ENCODE data around the gene GSG1L2. TPM values are rescaled to one million over a fixed set of nuclear protein-coding genes. Genes with fewer than 3 reads are reported as not detected.

The GSG1L2 gene
- total and polyA plus RNA-seq, 2 donors (not counting 3 experiments of a cell fraction or from before 2014, with no cell fraction given): not detected

GRCh38 chr17:9859781-9860180 is 37.9 kb upstream of the GSG1L2 start:
- no peak overlapping the region for H2AFZ ChIP-seq (ENCODE audit: low read depth, low read length)
- no peaks in the 10 kb centered on the region for H3K79me2 ChIP-seq (ENCODE audit: control insufficient read depth, insufficient read depth, low read length)
- no peak overlapping the region for H3K4me2 ChIP-seq (ENCODE audit: insufficient read depth, low read length)
- no peaks in the 10 kb centered on the region for H3K9me1 ChIP-seq (replicated peaks; ENCODE audit: control insufficient read depth, extremely low read depth, insufficient read depth, low read length)
- no peaks in the 10 kb centered on the region for H3K36me3 ChIP-seq (ENCODE audit: control insufficient read depth in 2 of 2, extremely low read depth in 1 of 2, insufficient read depth in 2 of 2, low read length in 2 of 2)
- dilution Hi-C loops (cut with MboI; ENCODE audit: extremely low pct_ligation_motif_present, low sequenced_read_pairs) (no loop called here), intact Hi-C loops (cut with micrococcal nuclease) (no loop called here)
- CTCF ChIA-PET: no interaction called here
- H3K9ac ChIP-seq (replicated peaks; ENCODE audit: extremely low read depth, insufficient read depth, low read length): no peak overlapping the region
- no peaks in the 10 kb centered on the region for H4K20me1 ChIP-seq (replicated peaks; ENCODE audit: control insufficient read depth, extremely low read depth, insufficient read depth, low read length)
- TF ChIP-seq FOS (IDR thresholded peaks at IDR 0.05; ENCODE audit: borderline replicate concordance, insufficient read depth, low read length) (no peak), MYC (IDR thresholded peaks at IDR 0.05; ENCODE audit: low read depth, low read length) (no peak), MAX (IDR thresholded peaks at IDR 0.05; ENCODE audit: insufficient read depth, insufficient read length) (no peak), GATA2 (IDR thresholded peaks at IDR 0.05; ENCODE audit: insufficient read depth, insufficient read length, low read depth, low read length) (no peak), POLR2A (IDR thresholded peaks at IDR 0.05; ENCODE audit: low read depth, low read length) (no peak), EZH2 (IDR thresholded peaks at IDR 0.05; ENCODE audit: borderline replicate concordance, low read depth, low read length, severe bottlenecking) (no peak)
- no peak overlapping the region for H3K4me3 ChIP-seq (replicated peaks in 1 of 3; ENCODE audit: insufficient read depth in 1 of 3, low read depth in 1 of 3, low read length in 3 of 3)
- H3K27me3 ChIP-seq (ENCODE audit: control insufficient read depth in 2 of 2, insufficient read depth in 2 of 2, low read length in 2 of 2): no peaks in the 10 kb centered on the region
- H3K4me1 ChIP-seq (ENCODE audit: control insufficient read depth, extremely low read depth, insufficient read depth, low read length): no peaks in the 10 kb centered on the region
- DNase-seq (ENCODE audit: low read depth, low spot score) (no peak), FAIRE-seq (no peak)
- POLR2A ChIA-PET: no interaction called here
- no TSS peak for BruUV-seq (replicated peaks)
- no peak overlapping the region for H3K27ac ChIP-seq (ENCODE audit: insufficient read depth, low read depth, low read length)
- peaks cover 4% of the 10 kb centered on the region for H3K9me3 ChIP-seq (replicated peaks; ENCODE audit: control insufficient read depth, insufficient read depth, low read length)

GRCh38 chr17:9855036-9855435 is 33.2 kb upstream of the GSG1L2 start:
- no peak overlapping the region for H3K9ac ChIP-seq (replicated peaks; ENCODE audit: extremely low read depth, insufficient read depth, low read length)
- intact Hi-C loops (cut with micrococcal nuclease): no loop called here
- no peaks in the 10 kb centered on the region for H3K27me3 ChIP-seq (ENCODE audit: control insufficient read depth in 2 of 2, insufficient read depth in 2 of 2, low read length in 2 of 2)
- dilution Hi-C loops (cut with MboI; ENCODE audit: extremely low pct_ligation_motif_present, low sequenced_read_pairs): no loop called here
- FAIRE-seq: no peak
- ChIA-PET CTCF (no interaction called here), POLR2A (no interaction called here)
- no peak overlapping the region for H2AFZ ChIP-seq (ENCODE audit: low read depth, low read length)
- no peaks in the 10 kb centered on the region for H3K4me1 ChIP-seq (ENCODE audit: control insufficient read depth, extremely low read depth, insufficient read depth, low read length)
- H3K36me3 ChIP-seq (ENCODE audit: control insufficient read depth in 2 of 2, extremely low read depth in 1 of 2, insufficient read depth in 2 of 2, low read length in 2 of 2): no peaks in the 10 kb centered on the region
- no peak overlapping the region for H3K4me3 ChIP-seq (replicated peaks in 1 of 3; ENCODE audit: insufficient read depth in 1 of 3, low read depth in 1 of 3, low read length in 3 of 3)
- DNase-seq (ENCODE audit: low read depth, low spot score): no peak
- H3K79me2 ChIP-seq (ENCODE audit: control insufficient read depth, insufficient read depth, low read length): no peaks in the 10 kb centered on the region
- no peak overlapping the region for H3K4me2 ChIP-seq (ENCODE audit: insufficient read depth, low read length)
- TF ChIP-seq GATA2 (IDR thresholded peaks at IDR 0.05; ENCODE audit: insufficient read depth, insufficient read length, low read depth, low read length) (no peak), MYC (IDR thresholded peaks at IDR 0.05; ENCODE audit: low read depth, low read length) (no peak), POLR2AphosphoS5 (IDR thresholded peaks at IDR 0.05; ENCODE audit: insufficient read depth, low read depth, low read length) (no peak), FOS (IDR thresholded peaks at IDR 0.05; ENCODE audit: borderline replicate concordance, insufficient read depth, low read length) (no peak), EZH2 (IDR thresholded peaks at IDR 0.05; ENCODE audit: borderline replicate concordance, low read depth, low read length, severe bottlenecking) (no peak), JUN (IDR thresholded peaks at IDR 0.05; ENCODE audit: borderline replicate concordance, insufficient read depth, insufficient read length, low read depth) (no peak), POLR2A (IDR thresholded peaks at IDR 0.05; ENCODE audit: low read depth, low read length) (no peak), MAX (IDR thresholded peaks at IDR 0.05; ENCODE audit: insufficient read depth, insufficient read length) (no peak)
- TF ChIP-seq, protein P1, sequence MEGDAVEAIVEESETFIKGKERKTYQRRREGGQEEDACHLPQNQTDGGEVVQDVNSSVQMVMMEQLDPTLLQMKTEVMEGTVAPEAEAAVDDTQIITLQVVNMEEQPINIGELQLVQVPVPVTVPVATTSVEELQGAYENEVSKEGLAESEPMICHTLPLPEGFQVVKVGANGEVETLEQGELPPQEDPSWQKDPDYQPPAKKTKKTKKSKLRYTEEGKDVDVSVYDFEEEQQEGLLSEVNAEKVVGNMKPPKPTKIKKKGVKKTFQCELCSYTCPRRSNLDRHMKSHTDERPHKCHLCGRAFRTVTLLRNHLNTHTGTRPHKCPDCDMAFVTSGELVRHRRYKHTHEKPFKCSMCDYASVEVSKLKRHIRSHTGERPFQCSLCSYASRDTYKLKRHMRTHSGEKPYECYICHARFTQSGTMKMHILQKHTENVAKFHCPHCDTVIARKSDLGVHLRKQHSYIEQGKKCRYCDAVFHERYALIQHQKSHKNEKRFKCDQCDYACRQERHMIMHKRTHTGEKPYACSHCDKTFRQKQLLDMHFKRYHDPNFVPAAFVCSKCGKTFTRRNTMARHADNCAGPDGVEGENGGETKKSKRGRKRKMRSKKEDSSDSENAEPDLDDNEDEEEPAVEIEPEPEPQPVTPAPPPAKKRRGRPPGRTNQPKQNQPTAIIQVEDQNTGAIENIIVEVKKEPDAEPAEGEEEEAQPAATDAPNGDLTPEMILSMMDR (IDR thresholded peaks at IDR 0.05; ENCODE audit: extremely low read depth in 1 of 2, insufficient read depth in 1 of 2, low read depth in 1 of 2, low read length in 2 of 2): no peak
- no peak overlapping the region for H3K27ac ChIP-seq (ENCODE audit: insufficient read depth, low read depth, low read length)
- no TSS peak for BruUV-seq (replicated peaks)
- no peaks in the 10 kb centered on the region for H3K9me1 ChIP-seq (replicated peaks; ENCODE audit: control insufficient read depth, extremely low read depth, insufficient read depth, low read length)
- peaks cover 4% of the 10 kb centered on the region for H3K9me3 ChIP-seq (replicated peaks; ENCODE audit: control insufficient read depth, insufficient read depth, low read length)
- H4K20me1 ChIP-seq (replicated peaks; ENCODE audit: control insufficient read depth, extremely low read depth, insufficient read depth, low read length): no peaks in the 10 kb centered on the region
